ENCODE results near the gene CCDC27. TPM values are rescaled to one million over a fixed set of nuclear protein-coding genes. Genes with fewer than 3 reads are reported as not detected.

The CCDC27 gene
- total and polyA plus RNA-seq, 2 of the 8 experiments (the other 6 are each of a cell fraction or from before 2014, with no cell fraction given) = 0.15 TPM; not detected in 1

DNA sequence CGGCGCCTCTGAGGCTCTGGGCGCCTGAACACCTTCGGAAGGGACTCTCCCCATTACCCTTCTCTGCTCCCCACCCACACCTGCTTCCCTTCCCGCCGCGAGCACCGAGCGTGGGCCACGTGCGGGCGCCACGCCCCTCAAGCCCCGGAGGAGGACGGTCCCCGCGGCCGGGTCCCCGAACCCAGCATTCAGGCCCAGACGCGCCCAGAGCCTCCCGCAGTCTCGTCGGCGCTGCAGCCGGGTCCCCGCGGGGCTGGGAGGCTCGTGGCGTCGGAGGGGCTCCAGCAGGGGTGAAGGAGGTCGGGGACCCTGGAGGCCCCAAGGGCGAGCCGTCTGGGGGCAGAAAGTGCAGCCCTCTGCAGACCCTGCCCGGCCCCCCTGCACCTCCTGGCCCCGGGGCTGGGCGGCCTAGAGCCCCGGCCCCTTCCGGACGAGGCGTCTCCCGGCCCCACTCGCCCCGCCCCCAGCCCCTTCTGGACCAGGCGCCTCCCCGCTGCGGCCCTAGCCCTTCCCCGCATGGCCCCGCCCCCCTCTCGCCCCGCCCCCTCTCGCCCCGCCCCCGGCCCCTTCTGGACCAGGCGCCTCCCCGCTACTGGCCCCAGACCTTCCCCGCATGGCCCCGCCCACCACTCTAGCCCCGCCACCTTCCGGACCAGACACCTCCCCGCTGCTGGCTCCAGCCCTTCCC is 19.9 kb downstream of the CCDC27 start (continued):
- TF ChIP-seq, protein P1, sequence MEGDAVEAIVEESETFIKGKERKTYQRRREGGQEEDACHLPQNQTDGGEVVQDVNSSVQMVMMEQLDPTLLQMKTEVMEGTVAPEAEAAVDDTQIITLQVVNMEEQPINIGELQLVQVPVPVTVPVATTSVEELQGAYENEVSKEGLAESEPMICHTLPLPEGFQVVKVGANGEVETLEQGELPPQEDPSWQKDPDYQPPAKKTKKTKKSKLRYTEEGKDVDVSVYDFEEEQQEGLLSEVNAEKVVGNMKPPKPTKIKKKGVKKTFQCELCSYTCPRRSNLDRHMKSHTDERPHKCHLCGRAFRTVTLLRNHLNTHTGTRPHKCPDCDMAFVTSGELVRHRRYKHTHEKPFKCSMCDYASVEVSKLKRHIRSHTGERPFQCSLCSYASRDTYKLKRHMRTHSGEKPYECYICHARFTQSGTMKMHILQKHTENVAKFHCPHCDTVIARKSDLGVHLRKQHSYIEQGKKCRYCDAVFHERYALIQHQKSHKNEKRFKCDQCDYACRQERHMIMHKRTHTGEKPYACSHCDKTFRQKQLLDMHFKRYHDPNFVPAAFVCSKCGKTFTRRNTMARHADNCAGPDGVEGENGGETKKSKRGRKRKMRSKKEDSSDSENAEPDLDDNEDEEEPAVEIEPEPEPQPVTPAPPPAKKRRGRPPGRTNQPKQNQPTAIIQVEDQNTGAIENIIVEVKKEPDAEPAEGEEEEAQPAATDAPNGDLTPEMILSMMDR (IDR thresholded peaks at IDR 0.05; ENCODE audit: control extremely low read depth in 1 of 3, insufficient read depth in 1 of 3, low read depth in 1 of 3, low read length in 3 of 3) = no peak
- TF ChIP-seq EGR1 (IDR thresholded peaks at IDR 0.05; ENCODE audit: borderline replicate concordance, low read depth, low read length) = no peak
- no peak for TF ChIP-seq MAFK (IDR thresholded peaks at IDR 0.05; ENCODE audit: low read depth, low read length)

All from H1 (cell line).